Large intestine (tissue), 3 donors: ENCODE measurements around the gene KIRREL2. TPM values are rescaled to one million over a fixed set of nuclear protein-coding genes. Genes with fewer than 3 reads are reported as not detected.
A peak's percentile ranks its signal among the peaks of the same experiment; 100 is the strongest.
"Not testable (repeated sequence)": the region's sequence is repeated elsewhere in the genome, so short reads cannot be mapped to it uniquely, and the experiment has no call there.

ENCODE experiments used
- DNase-seq, 2 donors: peaks; one replicate each; pipeline versions ENCODE4 v3.0.0 to v3.0.0-alpha.2; 2013
- H3K27ac ChIP-seq: one replicate; pipeline ENCODE4 v1.5.1; 2013; ENCODE audit warnings: low read length
- H3K27me3 ChIP-seq: 2 replicates; pipeline ENCODE4 v1.6.1; 2013; ENCODE audit warnings: low read length; ENCODE audit not compliant: control insufficient read depth, insufficient read depth
- H3K36me3 ChIP-seq: 2 replicates; pipeline ENCODE4 v1.6.1; 2013; ENCODE audit warnings: low read length; ENCODE audit not compliant: control insufficient read depth, insufficient read depth
- H3K4me1 ChIP-seq: one replicate; pipeline ENCODE4 v1.6.1; 2013; ENCODE audit warnings: low read length; ENCODE audit not compliant: control insufficient read depth, insufficient read depth
- H3K4me3 ChIP-seq: one replicate; pipeline ENCODE4 v1.5.1; 2013; ENCODE audit warnings: low read length
- H3K9me3 ChIP-seq: one replicate; pipeline ENCODE4 v1.6.1; 2013; ENCODE audit warnings: mild to moderate bottlenecking, low read depth, low read length, moderate library complexity; ENCODE audit not compliant: control insufficient read depth
- WGBS: methylation state at CpG from one replicate; pipeline ENCODE4 v1.1.5; 2013; ENCODE audit warnings: low lambda C conversion rate; ENCODE audit not compliant: insufficient coverage; 5-methylcytosine and 5-hydroxymethylcytosine counted together
- polyA plus RNA-seq: library from polyadenylated mRNA; unstranded; fragments of 120-200 nt; gene quantifications from one replicate; pipeline ENCODE4 v1.2.1, GENCODE V29; 2013

Gene KIRREL2
- polyA plus RNA-seq, 1 donor, result 1.8 TPM

DNA sequence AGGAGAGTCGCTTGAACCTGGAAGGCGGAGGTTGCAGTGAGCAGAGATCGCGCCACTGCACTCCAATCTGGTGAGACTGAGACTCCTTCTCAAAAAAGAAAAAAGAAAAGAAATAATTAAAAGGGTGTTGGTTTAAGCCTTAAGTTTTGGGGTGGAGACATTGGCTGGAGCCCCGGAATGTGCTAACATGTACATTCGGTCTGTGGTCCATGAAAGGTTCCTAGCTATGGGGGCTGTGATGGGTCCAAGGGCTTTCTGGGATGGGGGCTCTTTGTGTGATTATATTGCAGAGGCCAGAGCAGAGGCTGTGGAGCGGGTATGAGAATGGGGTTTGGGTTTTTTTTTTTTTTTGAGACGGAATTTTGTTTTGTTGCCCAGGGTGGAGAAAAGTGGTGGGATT is 29.2 kb downstream of the KIRREL2 start:
- peaks cover 22% of the 10 kb centered on the region for H3K36me3 ChIP-seq
- H3K4me3 ChIP-seq, result no peak overlapping the region
- no peak overlapping the region for H3K27ac ChIP-seq
- no peaks in the 10 kb centered on the region for H3K9me3 ChIP-seq
- no peaks in the 10 kb centered on the region for H3K4me1 ChIP-seq
- WGBS, result 96% methylated on average over 3 of the region's 8 CpGs
- H3K27me3 ChIP-seq, result no peaks in the 10 kb centered on the region
- DNase-seq, result no peak

DNA sequence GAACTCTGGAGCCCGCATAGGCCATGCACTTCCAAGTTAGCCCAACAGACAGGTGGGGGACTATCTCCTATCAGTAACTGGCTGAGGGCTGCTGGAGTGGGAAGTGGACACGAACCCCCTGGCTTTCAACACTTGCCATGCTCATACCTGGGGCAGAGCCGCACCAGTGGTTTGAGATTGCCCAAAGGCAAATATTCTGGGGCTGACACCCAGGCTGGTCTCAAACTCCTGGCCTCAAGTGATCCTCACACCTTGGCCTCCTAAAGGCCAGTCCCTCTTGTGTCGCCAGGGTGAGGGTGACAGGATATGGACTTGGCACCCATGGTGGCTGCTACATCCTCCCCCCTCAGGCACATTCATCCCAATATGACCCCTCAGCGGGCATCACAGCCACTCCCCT is 30.5 kb downstream of the KIRREL2 start:
- 100% methylated on average over 1 of the region's 5 CpGs for WGBS
- no peak overlapping the region for H3K4me3 ChIP-seq
- no peaks in the 10 kb centered on the region for H3K27me3 ChIP-seq
- no peak for DNase-seq
- no peak overlapping the region for H3K27ac ChIP-seq
- H3K36me3 ChIP-seq, result peaks cover 22% of the 10 kb centered on the region
- H3K4me1 ChIP-seq, result no peaks in the 10 kb centered on the region
- no peaks in the 10 kb centered on the region for H3K9me3 ChIP-seq

DNA sequence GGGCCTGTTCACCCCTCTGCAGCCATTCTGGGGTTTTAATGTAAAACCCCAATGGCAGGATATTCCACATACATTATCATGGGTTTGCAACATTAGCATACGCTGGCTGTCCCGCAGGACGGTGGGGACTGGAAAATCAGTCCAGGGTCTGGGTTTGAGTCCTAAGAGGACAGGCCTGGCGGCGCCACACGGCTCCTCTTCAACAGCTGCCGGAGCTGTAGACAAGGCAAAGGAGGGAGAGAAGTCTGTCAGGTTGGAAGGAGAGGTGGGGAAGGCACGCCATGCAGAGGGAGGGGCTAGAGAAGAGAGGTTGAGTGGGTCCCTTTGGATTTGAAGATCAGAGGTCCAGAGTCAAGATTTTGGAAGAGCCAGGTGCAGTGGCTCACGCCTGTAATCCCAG is 31.7 kb downstream of the KIRREL2 start:
- no peak overlapping the region for H3K27ac ChIP-seq
- H3K4me3 ChIP-seq, result no peak overlapping the region
- no peaks in the 10 kb centered on the region for H3K27me3 ChIP-seq
- H3K4me1 ChIP-seq, result no peaks in the 10 kb centered on the region
- H3K36me3 ChIP-seq, result peaks cover 22% of the 10 kb centered on the region
- no CpG with 5 or more reads among the region's 9 CpGs for WGBS
- no peak for DNase-seq
- no peaks in the 10 kb centered on the region for H3K9me3 ChIP-seq

DNA sequence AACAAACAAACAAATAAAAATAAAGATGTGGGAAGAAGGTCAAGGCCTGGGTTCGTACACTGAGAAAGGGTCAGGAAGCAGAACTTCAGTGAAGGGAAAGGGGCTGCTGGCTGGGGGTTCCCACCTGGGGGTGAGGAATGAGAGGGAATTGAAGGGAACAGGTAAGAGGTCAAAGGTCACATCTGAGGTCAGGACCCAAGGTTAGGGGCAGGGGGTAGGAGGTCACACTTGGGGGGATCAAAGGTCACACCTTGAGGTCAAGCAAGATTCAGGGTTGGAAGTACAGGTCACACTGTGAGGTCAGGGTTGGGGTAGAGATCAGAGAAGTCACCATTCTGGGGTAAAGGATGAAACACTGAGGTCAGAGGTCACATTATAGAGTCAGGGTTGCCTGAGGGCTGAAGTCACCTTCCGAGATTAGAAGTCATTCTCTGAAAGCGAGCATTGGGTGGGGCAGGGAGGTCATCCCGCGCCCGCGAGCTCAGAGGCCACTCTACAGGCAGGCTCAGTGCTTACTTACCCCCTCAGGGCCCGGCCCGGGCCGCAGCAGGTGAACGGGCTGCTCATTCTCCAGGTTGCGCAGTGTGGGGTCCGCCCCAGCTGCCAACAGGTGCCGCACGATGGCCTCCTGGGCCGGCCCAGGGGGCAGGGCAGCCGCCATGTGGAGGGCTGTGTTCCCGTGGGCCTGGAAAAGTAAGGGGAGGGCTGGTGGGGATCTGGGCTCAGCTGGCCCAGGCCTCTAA is 32.8 kb downstream of the KIRREL2 start:
- peaks cover 22% of the 10 kb centered on the region for H3K36me3 ChIP-seq
- no peaks in the 10 kb centered on the region for H3K9me3 ChIP-seq
- no peak overlapping the region for H3K4me3 ChIP-seq
- no peaks in the 10 kb centered on the region for H3K27me3 ChIP-seq
- 100% methylated on average over 1 of the region's 18 CpGs for WGBS
- H3K27ac ChIP-seq, result no peak overlapping the region
- DNase-seq, result no peak
- H3K4me1 ChIP-seq, result no peaks in the 10 kb centered on the region

DNA sequence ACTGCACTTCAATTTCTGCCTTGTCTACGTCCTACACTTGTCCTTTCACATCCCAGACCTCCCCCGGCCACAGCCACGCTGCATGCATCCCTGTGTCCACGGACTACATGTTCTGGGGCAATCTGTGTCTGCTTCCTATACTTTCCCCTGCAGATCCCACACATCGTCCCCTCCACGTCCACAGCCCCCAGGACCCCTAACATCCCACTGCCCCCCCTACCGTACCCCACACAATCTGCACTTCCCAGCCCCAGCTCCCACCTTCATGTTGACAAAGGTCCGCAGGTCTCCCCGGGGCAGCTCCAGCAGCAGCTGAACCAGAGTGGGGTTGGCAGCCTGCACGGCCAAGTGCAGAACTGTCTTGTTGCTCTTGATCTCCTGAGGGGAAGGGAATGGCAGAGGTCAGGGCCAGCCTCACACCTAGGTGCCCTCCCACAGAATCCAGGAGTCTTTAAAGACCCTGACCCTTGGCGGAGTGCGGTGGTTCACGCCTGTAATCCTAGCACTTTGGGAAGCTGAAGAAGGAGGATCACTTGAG is 33.5 kb downstream of the KIRREL2 start:
- Histone ChIP-seq H3K9me3 (no peaks in the 10 kb centered on the region), H3K27ac (no peak overlapping the region), H3K36me3 (peaks cover 22% of the 10 kb centered on the region), H3K27me3 (no peaks in the 10 kb centered on the region), H3K4me1 (no peaks in the 10 kb centered on the region), H3K4me3 (no peak overlapping the region)
- 90% methylated on average over 2 of the region's 13 CpGs for WGBS
- no peak for DNase-seq

DNA sequence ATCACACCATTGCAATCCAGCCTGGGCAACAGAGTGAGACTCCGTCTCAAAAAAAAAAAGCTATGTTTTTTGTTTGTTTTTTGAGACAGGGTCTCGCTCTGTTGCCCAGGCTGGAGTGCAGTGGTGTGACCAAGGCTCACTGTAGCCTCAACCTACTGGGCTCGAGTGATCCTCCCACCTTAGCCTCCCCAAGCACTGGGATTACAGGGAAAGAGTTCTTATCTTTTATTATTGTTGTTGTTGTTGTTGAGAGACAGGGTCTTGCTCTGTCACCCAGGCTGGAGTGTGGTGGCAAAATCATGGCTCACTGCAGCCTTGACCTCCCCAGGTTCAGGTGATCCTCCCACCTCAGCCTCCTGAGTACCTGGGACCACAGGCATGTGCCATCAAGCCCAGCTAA is 35.1 kb downstream of the KIRREL2 start:
- not testable (repeated sequence) for DNase-seq, H3K27me3 ChIP-seq, H3K4me3 ChIP-seq, H3K27ac ChIP-seq, H3K4me1 ChIP-seq, H3K9me3 ChIP-seq
- WGBS, result no CpG with 5 or more reads among the region's 3 CpGs
- peaks cover 33% of the 10 kb centered on the region for H3K36me3 ChIP-seq

DNA sequence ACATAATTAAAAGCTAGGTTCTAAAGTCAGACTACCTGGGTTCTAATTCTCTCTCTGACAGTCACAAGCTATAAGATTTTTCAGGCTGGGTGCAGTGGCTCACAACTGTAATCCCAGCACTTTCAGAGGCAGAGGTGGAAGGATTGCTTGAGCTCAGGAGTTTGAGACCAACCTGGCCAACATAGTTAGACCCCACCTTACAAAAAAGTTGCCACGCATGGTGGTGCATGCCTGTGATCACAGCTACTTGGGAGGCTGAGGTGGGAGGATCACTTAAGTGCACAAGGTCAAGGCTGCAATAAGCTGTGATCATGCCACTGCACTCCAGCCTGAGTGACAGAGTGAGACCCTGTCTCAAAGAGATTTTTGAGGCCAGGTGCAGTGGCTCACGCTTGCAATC is 37.6 kb downstream of the KIRREL2 start:
- WGBS, result no CpG with 5 or more reads among the region's 2 CpGs
- Histone ChIP-seq H3K27me3 (no peaks in the 10 kb centered on the region), H3K9me3 (no peaks in the 10 kb centered on the region), H3K36me3 (peaks cover 25% of the 10 kb centered on the region), H3K4me3 (no peak overlapping the region), H3K4me1 (peaks cover 10% of the 10 kb centered on the region), H3K27ac (no peak overlapping the region)
- DNase-seq, result no peak

DNA sequence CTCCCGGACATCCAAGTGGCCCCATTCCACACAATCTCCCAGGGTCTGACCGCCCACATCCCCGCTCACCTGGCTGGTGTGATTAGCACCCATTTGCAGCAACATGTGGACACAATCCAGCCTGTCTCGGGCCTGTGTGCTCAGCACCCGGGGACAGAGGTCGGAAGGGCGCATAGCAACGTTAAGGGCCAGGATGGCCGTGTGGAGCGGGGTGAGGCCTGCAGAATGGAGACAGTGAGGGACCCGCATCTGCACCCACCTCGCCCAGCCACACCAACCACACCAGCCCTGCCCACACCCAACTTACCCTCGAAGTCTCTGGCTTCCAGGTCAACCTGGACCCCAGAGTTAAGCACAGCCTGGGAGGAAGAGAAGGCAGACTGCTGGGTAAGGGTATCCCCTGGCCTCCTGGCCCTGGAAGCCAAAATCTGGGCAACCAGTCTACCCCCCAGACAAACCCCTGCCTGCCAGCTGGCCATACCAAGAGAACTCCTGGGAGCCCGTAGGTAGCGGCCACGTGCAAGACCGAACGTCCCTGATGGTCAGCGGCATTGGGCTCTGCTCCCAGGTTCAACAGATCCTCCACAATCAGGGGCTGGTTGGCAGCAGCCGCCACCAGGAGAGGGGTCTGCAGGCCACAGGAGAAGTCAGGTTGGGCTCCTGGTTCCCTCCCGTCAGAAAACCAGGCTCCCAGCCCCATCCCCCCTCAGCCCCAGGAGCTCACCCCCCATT is 39.4 kb downstream of the KIRREL2 start:
- H3K27ac ChIP-seq, result no peak overlapping the region
- no peak overlapping the region for H3K4me3 ChIP-seq
- no peak for DNase-seq
- H3K9me3 ChIP-seq, result no peaks in the 10 kb centered on the region
- H3K4me1 ChIP-seq, result peaks cover 10% of the 10 kb centered on the region
- WGBS, result no CpG with 5 or more reads among the region's 21 CpGs
- no peaks in the 10 kb centered on the region for H3K27me3 ChIP-seq
- H3K36me3 ChIP-seq, result peaks cover 14% of the 10 kb centered on the region

DNA sequence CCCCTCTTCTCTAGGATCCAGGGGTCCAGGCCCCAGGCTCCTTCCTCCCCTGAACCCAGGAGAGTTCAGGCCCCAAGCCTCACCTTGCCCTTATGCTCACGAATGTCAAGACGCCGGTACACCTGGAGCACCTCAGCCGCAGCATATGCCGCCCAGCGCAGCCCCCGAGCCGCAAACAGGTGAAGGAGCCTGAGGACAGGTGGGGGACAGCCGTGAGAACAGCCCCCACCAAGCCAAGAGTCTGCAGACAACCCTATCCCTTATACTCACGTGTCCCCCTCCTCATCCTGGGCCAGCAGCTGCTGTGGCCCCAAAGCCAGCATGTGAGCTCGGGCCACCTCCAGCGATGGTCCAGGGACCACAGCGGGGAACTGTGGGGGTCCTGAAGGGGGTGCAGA is 39.9 kb downstream of the KIRREL2 start:
- WGBS, result no CpG with 5 or more reads among the region's 13 CpGs
- Histone ChIP-seq H3K27ac (no peak overlapping the region), H3K4me1 (peaks cover 10% of the 10 kb centered on the region), H3K27me3 (peaks cover 3% of the 10 kb centered on the region), H3K4me3 (no peak overlapping the region), H3K9me3 (no peaks in the 10 kb centered on the region), H3K36me3 (peaks cover 14% of the 10 kb centered on the region)
- no peak for DNase-seq

DNA sequence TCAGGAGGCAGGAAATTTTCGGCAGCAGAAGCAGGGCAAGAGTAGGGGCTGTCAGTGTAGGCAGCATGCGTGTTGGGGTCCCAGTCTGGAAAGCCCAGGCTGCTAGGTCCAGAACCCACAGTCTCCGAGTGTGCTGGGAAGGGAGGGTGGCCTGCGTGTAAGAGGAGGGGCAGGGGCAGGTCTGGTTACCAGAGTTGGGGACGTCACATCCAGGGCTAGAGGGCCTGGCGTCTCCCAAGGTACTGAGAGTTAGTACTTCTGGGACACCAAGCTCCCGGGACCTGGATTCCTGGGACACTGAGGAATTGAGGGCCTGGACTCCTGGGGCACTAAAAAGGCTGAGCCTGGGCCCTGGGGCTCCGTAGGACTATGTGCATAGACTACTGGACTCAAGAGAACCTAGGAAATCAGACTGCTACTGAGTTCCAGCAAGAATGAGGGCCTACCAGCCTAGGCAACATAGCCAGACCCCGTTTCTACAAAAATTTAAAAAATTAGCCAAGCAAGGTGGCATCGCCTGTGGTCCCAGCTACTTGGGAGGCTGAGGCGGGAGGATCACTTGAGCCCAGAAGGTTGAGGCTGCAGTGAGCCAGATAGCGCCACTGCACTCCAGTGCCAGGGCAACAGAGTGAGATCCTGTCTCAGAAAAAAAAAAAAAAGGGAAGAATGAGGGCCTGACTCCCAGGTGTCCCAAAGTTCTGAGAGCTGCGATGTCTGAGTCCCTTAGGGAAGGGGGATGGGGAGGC is 41.2 kb downstream of the KIRREL2 start:
- Histone ChIP-seq H3K36me3 (peaks cover 14% of the 10 kb centered on the region), H3K4me3 (peak overlapping the region; percentile 85), H3K4me1 (peaks cover 10% of the 10 kb centered on the region), H3K9me3 (no peaks in the 10 kb centered on the region), H3K27me3 (peaks cover 10% of the 10 kb centered on the region), H3K27ac (no peak overlapping the region)
- DNase-seq, result no peak
- WGBS, result no CpG with 5 or more reads among the region's 13 CpGs
